Measurements from ENCODE around the gene ARAP1. TPM values are rescaled to one million over a fixed set of nuclear protein-coding genes. Genes with fewer than 3 reads are reported as not detected.

ARAP1 gene
- total and polyA plus RNA-seq, 2 of the 8 experiments (the other 6 are each of a cell fraction or from before 2014, with no cell fraction given) = 25.7 to 61.6 TPM

DNA sequence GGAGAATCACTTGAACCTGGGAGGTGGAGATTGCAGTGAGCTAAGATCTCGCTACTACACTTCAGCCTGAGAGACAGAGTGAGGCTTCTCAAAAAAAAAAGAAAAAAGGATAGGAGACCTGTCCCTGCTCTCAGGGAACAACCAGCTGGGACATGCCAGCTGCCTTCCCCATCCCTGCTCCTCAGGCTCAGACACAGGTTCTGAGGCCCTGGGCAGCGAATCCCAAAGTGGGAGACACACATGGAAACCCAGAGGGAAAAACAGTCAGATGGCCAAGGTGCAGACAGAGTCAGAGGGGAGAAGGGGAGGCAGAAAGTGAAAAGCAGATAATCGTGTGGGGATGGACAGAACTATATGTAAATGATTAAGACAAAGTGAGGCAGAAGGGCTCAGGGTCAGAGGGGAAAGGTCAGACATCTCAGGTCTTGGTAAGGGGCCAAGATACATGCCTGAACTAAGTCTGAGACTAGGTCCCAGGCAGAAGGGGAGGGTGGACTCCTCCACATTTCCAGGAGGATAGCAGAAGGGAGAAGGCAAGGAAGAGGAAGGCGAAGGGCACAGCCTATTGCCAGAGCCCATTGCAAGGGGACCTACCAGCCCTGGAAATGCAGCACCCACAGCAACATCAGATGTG is 27.4 kb upstream of the ARAP1 start (continued):
- TF ChIP-seq HDAC6 (IDR thresholded peaks at IDR 0.05; ENCODE audit: low read depth, low read length) = no peak
- no peak for TF ChIP-seq MAFK (IDR thresholded peaks at IDR 0.05; ENCODE audit: low read depth, low read length)
- no peak for TF ChIP-seq KDM4A (IDR thresholded peaks at IDR 0.05; ENCODE audit: low read depth, low read length, severe bottlenecking)
- TF ChIP-seq POU5F1 (IDR thresholded peaks at IDR 0.05; ENCODE audit: low read depth, low read length) = no peak
- no peak for TF ChIP-seq JUND (IDR thresholded peaks at IDR 0.05; ENCODE audit: low read length)
- no peak for TF ChIP-seq SUZ12 (IDR thresholded peaks at IDR 0.05; ENCODE audit: low read length)
- TF ChIP-seq CBX8 (IDR thresholded peaks at IDR 0.05; ENCODE audit: borderline replicate concordance, low read depth, low read length) = no peak
- no peak for TF ChIP-seq CTBP2 (IDR thresholded peaks at IDR 0.05; ENCODE audit: borderline replicate concordance, insufficient read depth, insufficient read length, low read length)
- TF ChIP-seq CBX5 (IDR thresholded peaks at IDR 0.05; ENCODE audit: low read depth, low read length) = no peak
- no peak for TF ChIP-seq SAP30 (IDR thresholded peaks at IDR 0.05; ENCODE audit: insufficient read depth, insufficient replicate concordance, low read length)
- TF ChIP-seq HDAC2 (IDR thresholded peaks at IDR 0.05; ENCODE audit: borderline replicate concordance in 1 of 2, low read depth in 2 of 2, low read length in 2 of 2) = no peak

Data from H1 (cell line).